ENCODE data around the gene CELF3.
A peak's percentile ranks its signal among the peaks of the same experiment; 100 is the strongest.

CELF3 gene

GRCh38 chr1:151701515-151701914, 15.1 kb downstream of the CELF3 start:
- no peak for TF ChIP-seq EP300 (IDR thresholded peaks at IDR 0.05; ENCODE audit: borderline replicate concordance)
- TF ChIP-seq RAD21 (IDR thresholded peaks at IDR 0.05; ENCODE audit: low read depth) = no peak
- TF ChIP-seq YY1 (IDR thresholded peaks at IDR 0.05; ENCODE audit: low read depth) = no peak
- TF ChIP-seq REST (IDR thresholded peaks at IDR 0.05; ENCODE audit: low read depth) = no peak
- TF ChIP-seq TAF1 (IDR thresholded peaks at IDR 0.05; ENCODE audit: low read depth) = no peak
- no peak for TF ChIP-seq TEAD4 (IDR thresholded peaks at IDR 0.05)
- TF ChIP-seq, protein P1, sequence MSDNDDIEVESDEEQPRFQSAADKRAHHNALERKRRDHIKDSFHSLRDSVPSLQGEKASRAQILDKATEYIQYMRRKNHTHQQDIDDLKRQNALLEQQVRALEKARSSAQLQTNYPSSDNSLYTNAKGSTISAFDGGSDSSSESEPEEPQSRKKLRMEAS (IDR thresholded peaks at IDR 0.05) = no peak
- TF ChIP-seq ZBTB7A (IDR thresholded peaks at IDR 0.05; ENCODE audit: low read depth) = no peak
- TF ChIP-seq CREB1 (IDR thresholded peaks at IDR 0.05; ENCODE audit: low read depth) = no peak
- no peak for TF ChIP-seq EGR1 (IDR thresholded peaks at IDR 0.05)
- no peak for TF ChIP-seq FOXM1 (IDR thresholded peaks at IDR 0.05; ENCODE audit: borderline replicate concordance, low read depth)
- TF ChIP-seq NFIC (IDR thresholded peaks at IDR 0.05) = no peak
- TF ChIP-seq CEBPB (IDR thresholded peaks at IDR 0.05) = no peak
- no peak for TF ChIP-seq TCF12 (IDR thresholded peaks at IDR 0.05; ENCODE audit: low read depth)
- TF ChIP-seq, protein P2, sequence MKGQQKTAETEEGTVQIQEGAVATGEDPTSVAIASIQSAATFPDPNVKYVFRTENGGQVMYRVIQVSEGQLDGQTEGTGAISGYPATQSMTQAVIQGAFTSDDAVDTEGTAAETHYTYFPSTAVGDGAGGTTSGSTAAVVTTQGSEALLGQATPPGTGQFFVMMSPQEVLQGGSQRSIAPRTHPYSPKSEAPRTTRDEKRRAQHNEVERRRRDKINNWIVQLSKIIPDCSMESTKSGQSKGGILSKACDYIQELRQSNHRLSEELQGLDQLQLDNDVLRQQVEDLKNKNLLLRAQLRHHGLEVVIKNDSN (IDR thresholded peaks at IDR 0.05) = no peak

DNA sequence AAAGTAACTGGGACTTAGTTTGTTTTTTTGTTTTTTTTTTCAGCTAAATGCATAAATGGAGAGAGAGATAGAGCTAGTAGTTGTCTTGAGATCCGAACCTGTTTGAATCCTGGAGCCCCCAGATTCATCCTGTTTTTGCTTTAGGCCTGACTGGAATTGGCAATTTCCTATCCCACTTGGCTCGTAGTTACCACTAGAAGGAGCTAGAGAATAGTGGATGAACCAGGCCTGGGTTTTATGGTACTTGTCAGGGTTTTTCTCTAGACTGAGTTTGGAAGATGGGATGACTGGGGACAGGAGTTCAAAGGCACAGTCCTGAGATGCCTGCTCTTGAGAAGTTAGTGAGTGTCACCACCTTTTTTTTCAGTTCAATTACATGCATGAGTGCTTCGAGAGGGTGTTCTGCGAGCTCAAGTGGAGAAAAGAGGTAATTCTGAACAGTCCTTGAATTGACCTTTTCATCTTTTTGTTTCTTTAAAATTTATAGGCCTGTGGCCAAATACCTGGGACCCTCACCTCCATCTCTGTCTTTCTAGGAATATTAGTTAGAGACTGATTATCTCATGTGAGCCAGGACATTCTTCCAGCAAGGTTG, 23.4 kb downstream of the CELF3 start:
- TF ChIP-seq CEBPB (IDR thresholded peaks at IDR 0.05) = no peak
- peak; percentile 84 for TF ChIP-seq RAD21 (IDR thresholded peaks at IDR 0.05; ENCODE audit: low read depth)
- TF ChIP-seq, protein P2 (IDR thresholded peaks at IDR 0.05) = no peak
- no peak for TF ChIP-seq CREB1 (IDR thresholded peaks at IDR 0.05; ENCODE audit: low read depth)
- TF ChIP-seq REST (IDR thresholded peaks at IDR 0.05; ENCODE audit: low read depth) = no peak

DNA sequence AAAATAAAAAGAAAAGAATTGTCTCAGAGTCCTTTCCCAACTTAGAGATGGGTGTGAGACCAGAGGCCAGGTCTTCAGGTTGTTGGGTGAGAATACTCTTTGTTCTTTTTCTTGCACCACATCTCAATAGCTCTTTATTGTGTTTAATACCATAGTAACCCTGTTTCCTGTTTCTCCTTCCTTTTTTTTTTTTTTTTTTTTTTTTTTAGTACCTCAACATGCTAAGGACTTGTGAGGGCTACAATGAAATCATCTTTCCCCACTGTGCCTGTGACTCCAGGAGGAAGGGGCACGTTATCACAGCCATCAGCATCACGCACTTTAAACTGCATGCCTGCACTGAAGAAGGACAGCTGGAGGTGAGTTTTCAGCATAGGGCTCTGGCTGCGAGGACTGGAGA, 24.4 kb downstream of the CELF3 start:
- TF ChIP-seq TAF1 (IDR thresholded peaks at IDR 0.05; ENCODE audit: low read depth) (no peak), RAD21 (IDR thresholded peaks at IDR 0.05; ENCODE audit: low read depth) (no peak), YY1 (IDR thresholded peaks at IDR 0.05; ENCODE audit: low read depth) (no peak)
- TF ChIP-seq, protein P2 (IDR thresholded peaks at IDR 0.05) = no peak

- TF ChIP-seq ZBTB7A (IDR thresholded peaks at IDR 0.05; ENCODE audit: low read depth) = no peak
- TF ChIP-seq CREB1 (IDR thresholded peaks at IDR 0.05; ENCODE audit: low read depth) = no peak
- no peak for TF ChIP-seq TAF1 (IDR thresholded peaks at IDR 0.05; ENCODE audit: low read depth)
- no peak for TF ChIP-seq YY1 (IDR thresholded peaks at IDR 0.05; ENCODE audit: low read depth)
- no peak for TF ChIP-seq EGR1 (IDR thresholded peaks at IDR 0.05)
- TF ChIP-seq EP300 (IDR thresholded peaks at IDR 0.05; ENCODE audit: borderline replicate concordance) = no peak
- no peak for TF ChIP-seq CEBPB (IDR thresholded peaks at IDR 0.05)
- TF ChIP-seq, protein P1 (IDR thresholded peaks at IDR 0.05) = no peak
- TF ChIP-seq REST (IDR thresholded peaks at IDR 0.05; ENCODE audit: low read depth) = no peak
Measured at GRCh38 chr1:151689494-151689893, 27.1 kb downstream of the CELF3 start.
